ENCODE data around the gene GAREM1. TPM values are rescaled to one million over a fixed set of nuclear protein-coding genes. Genes with fewer than 3 reads are reported as not detected.

The GAREM1 gene
- total and polyA plus RNA-seq, 2 of the 8 experiments (the other 6 are each of a cell fraction or from before 2014, with no cell fraction given): 3.6 to 9.2 TPM

- H2AFZ ChIP-seq (ENCODE audit: low read length): no peak overlapping the region
- no peak overlapping the region for H2AK5ac ChIP-seq (ENCODE audit: low read depth, low read length)
- H3K4ac ChIP-seq (replicated peaks; ENCODE audit: insufficient read length, low read depth, low read length): no peak overlapping the region
- H4K20me1 ChIP-seq (replicated peaks in 1 of 2; ENCODE audit: control insufficient read depth in 1 of 2, insufficient read depth in 2 of 2, low read length in 2 of 2): no peaks in the 10 kb centered on the region
- H2BK12ac ChIP-seq (ENCODE audit: low read depth, low read length): no peak overlapping the region
- ChIA-PET CTCF (ENCODE audit: partially characterized antibody) (interaction anchor here (1.0 to 2.0 kb wide), 3 partner anchors 85 to 171 kb away, joined by 4 to 9 read pairs (median 7); no protein-coding TSS in a partner anchor), POLR2A (ENCODE audit: partially characterized antibody) (no interaction called here)
- H3K4me3 ChIP-seq (ENCODE audit: extremely low read depth in 1 of 4, insufficient read depth in 2 of 4, low read depth in 3 of 4, low read length in 4 of 4): no peak overlapping the region
- no peak overlapping the region for H2BK5ac ChIP-seq (ENCODE audit: low read depth, low read length)
- H4K5ac ChIP-seq (ENCODE audit: insufficient read length, low read depth, low read length): no peak overlapping the region
- no peak overlapping the region for H3K4me2 ChIP-seq (ENCODE audit: insufficient read depth in 1 of 2, low read depth in 2 of 2, low read length in 2 of 2)
- H3K9me3 ChIP-seq (ENCODE audit: insufficient read depth in 2 of 2, low read depth in 1 of 2, low read length in 1 of 2): no peaks in the 10 kb centered on the region
- H2BK15ac ChIP-seq (ENCODE audit: low read length): no peak overlapping the region
- H4K8ac ChIP-seq (ENCODE audit: extremely low read depth, insufficient read depth, low read length): no peak overlapping the region
- H2BK120ac ChIP-seq (replicated peaks; ENCODE audit: low read depth, low read length): no peak overlapping the region
- FAIRE-seq (no peak), DNase-seq (ENCODE audit: low read depth in 1 of 2, low spot score in 2 of 2) (no peak)
- no peak overlapping the region for H2BK20ac ChIP-seq (ENCODE audit: low read length)
- no peak overlapping the region for H3K9ac ChIP-seq (replicated peaks in 1 of 4; ENCODE audit: extremely low read depth in 1 of 4, low read depth in 3 of 4, low read length in 3 of 4)
- H3K79me2 ChIP-seq (ENCODE audit: control insufficient read depth in 1 of 2, insufficient read depth in 2 of 2, low read length in 2 of 2): peaks cover 0 to 28% of the 10 kb centered on the region in 2 experiments; a peak in 2 of 4 replicates
- H3K56ac ChIP-seq (replicated peaks; ENCODE audit: insufficient read length, low read depth, low read length): no peak overlapping the region
- H3K14ac ChIP-seq (ENCODE audit: insufficient read length): no peak overlapping the region
- H3K27ac ChIP-seq (ENCODE audit: low read depth, low read length): no peak overlapping the region
- peaks cover 2% of the 10 kb centered on the region for H3K79me1 ChIP-seq (ENCODE audit: low read depth, low read length)
- no peak overlapping the region for H4K91ac ChIP-seq (replicated peaks; ENCODE audit: insufficient read length, low read length)
- no peak overlapping the region for H3K18ac ChIP-seq (ENCODE audit: extremely low read depth, low read length)
- no peak overlapping the region for H3K23ac ChIP-seq (ENCODE audit: insufficient read length)
- H3K36me3 ChIP-seq (ENCODE audit: control insufficient read depth in 2 of 4, insufficient read depth in 4 of 4, low read length in 3 of 4): no peaks in the 10 kb centered on the region
- no peaks in the 10 kb centered on the region for H3K27me3 ChIP-seq (replicated peaks in 1 of 4; ENCODE audit: control insufficient read depth in 3 of 4, extremely low read depth in 1 of 4, insufficient read depth in 3 of 4, low read length in 3 of 4)
- peaks cover 0 to 1% (median 0%) of the 10 kb centered on the region in 4 experiments; a peak in 1 of 7 replicates for H3K4me1 ChIP-seq (replicated peaks in 1 of 4; ENCODE audit: control insufficient read depth in 3 of 4, insufficient read depth in 4 of 4, low read length in 3 of 4)
- 94% methylated on average over 2 of the region's 2 CpGs; no CpG with 5 or more reads in 1 of the 2 experiments for WGBS, 2 experiments (ENCODE audit: extremely low coverage in 1 of 2, insufficient coverage in 1 of 2, insufficient read length in 1 of 2, insufficient replicate concordance in 2 of 2, low coverage in 1 of 2, low lambda C conversion rate in 2 of 2, missing lambda C conversion rate in 1 of 2)
- H3K23me2 ChIP-seq (ENCODE audit: low read depth, low read length): no peaks in the 10 kb centered on the region
- no peak for TF ChIP-seq SIRT6 (IDR thresholded peaks at IDR 0.05; ENCODE audit: low read length)
- no peak for TF ChIP-seq RBBP5 (IDR thresholded peaks at IDR 0.05; ENCODE audit: borderline replicate concordance, low read depth, low read length)
- TF ChIP-seq POLR2AphosphoS5 (IDR thresholded peaks at IDR 0.05; ENCODE audit: low read depth, low read length): no peak
- TF ChIP-seq, protein P1, sequence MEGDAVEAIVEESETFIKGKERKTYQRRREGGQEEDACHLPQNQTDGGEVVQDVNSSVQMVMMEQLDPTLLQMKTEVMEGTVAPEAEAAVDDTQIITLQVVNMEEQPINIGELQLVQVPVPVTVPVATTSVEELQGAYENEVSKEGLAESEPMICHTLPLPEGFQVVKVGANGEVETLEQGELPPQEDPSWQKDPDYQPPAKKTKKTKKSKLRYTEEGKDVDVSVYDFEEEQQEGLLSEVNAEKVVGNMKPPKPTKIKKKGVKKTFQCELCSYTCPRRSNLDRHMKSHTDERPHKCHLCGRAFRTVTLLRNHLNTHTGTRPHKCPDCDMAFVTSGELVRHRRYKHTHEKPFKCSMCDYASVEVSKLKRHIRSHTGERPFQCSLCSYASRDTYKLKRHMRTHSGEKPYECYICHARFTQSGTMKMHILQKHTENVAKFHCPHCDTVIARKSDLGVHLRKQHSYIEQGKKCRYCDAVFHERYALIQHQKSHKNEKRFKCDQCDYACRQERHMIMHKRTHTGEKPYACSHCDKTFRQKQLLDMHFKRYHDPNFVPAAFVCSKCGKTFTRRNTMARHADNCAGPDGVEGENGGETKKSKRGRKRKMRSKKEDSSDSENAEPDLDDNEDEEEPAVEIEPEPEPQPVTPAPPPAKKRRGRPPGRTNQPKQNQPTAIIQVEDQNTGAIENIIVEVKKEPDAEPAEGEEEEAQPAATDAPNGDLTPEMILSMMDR (IDR thresholded peaks at IDR 0.05; ENCODE audit: control extremely low read depth in 1 of 3, insufficient read depth in 1 of 3, low read depth in 1 of 3, low read length in 3 of 3): no peak
- TF ChIP-seq TBP (IDR thresholded peaks at IDR 0.05; ENCODE audit: low read depth, low read length): no peak
- TF ChIP-seq JUN (IDR thresholded peaks at IDR 0.05; ENCODE audit: low read depth, low read length): no peak
- TF ChIP-seq RAD21 (IDR thresholded peaks at IDR 0.05 in 1 of 2, conservative IDR thresholded peaks at IDR 0.05 in 1 of 2; ENCODE audit: low read depth in 2 of 2, low read length in 2 of 2): no peak
- no peak for TF ChIP-seq FOSL1 (IDR thresholded peaks at IDR 0.05; ENCODE audit: insufficient read depth, low read depth, low read length)
- TF ChIP-seq CBX8 (IDR thresholded peaks at IDR 0.05; ENCODE audit: borderline replicate concordance, low read depth, low read length): no peak
- TF ChIP-seq POU5F1 (IDR thresholded peaks at IDR 0.05; ENCODE audit: low read depth, low read length): no peak
- TF ChIP-seq SP1 (IDR thresholded peaks at IDR 0.05; ENCODE audit: low read depth, low read length): no peak
Observed at GRCh38 chr18:32443033-32443705, 27.5 kb downstream of the GAREM1 start.

Data from H1 (cell line).